HFFc6 (cell line): ENCODE data around the gene OCA2. TPM values are rescaled to one million over a fixed set of nuclear protein-coding genes. Genes with fewer than 3 reads are reported as not detected.

Experiments
- DNase-seq: peaks from one replicate; pipeline ENCODE4 v3.0.0-alpha.2; 2018
- H3K27ac Mint-ChIP-seq: 2 replicates; pipeline ENCODE4 v1.8.0; 2020; ENCODE audit warnings: mild to moderate bottlenecking, mixed read lengths
- H3K27me3 Mint-ChIP-seq: 2 replicates; pipeline ENCODE4 v1.8.0; 2021; ENCODE audit warnings: mild to moderate bottlenecking, moderate library complexity, mixed read lengths; ENCODE audit not compliant: insufficient read depth
- H3K36me3 Mint-ChIP-seq: 2 replicates; pipeline ENCODE4 v1.8.0; 2021; ENCODE audit warnings: low read depth, mixed read lengths
- H3K4me1 Mint-ChIP-seq: 2 replicates; pipeline ENCODE4 v1.8.0; 2020; ENCODE audit warnings: low read depth, mixed read lengths
- H3K4me3 Mint-ChIP-seq: 2 replicates; pipeline ENCODE4 v1.8.0; 2020; ENCODE audit warnings: mild to moderate bottlenecking, moderate library complexity, mixed read lengths
- H3K9me3 Mint-ChIP-seq: 2 replicates; pipeline ENCODE4 v1.8.0; 2020; ENCODE audit warnings: mild to moderate bottlenecking, mixed read lengths
- CTCF ChIP-seq: fragments of 200-600 bp; sonication (generic); IDR thresholded peaks from 2 replicates; pipeline ENCODE4 v1.5.0; 2021; ENCODE audit warnings: antibody characterized with exemption, mild to moderate bottlenecking
- total RNA-seq, 6 experiments: library from RNA; stranded (reverse); fragmentation: NEBNext Ultra II Directional; extraction: Animal tissue kit (Norgen Biotek cat#: 25700); gene quantifications; 2 replicates in 1 of 6; 3 replicates in 5 of 6; pipeline ENCODE4 v1.2.3, GENCODE V29; 2021

The OCA2 gene
- total RNA-seq, 6 experiments from 2014 or later = not detected

GRCh38 chr15:27863000-27863399 lies 236.1 kb downstream of the OCA2 start:
- TF ChIP-seq CTCF = no peak
- Mint-ChIP-seq H3K27me3 (peaks cover 6% of the 10 kb centered on the region; the same call in 1 of the 2 replicates), H3K4me1 (no peaks in the 10 kb centered on the region), H3K9me3 (peaks cover 48% of the 10 kb centered on the region), H3K36me3 (peaks cover 5% of the 10 kb centered on the region; the same call in 1 of the 2 replicates), H3K27ac (no peak overlapping the region), H3K4me3 (no peak overlapping the region)
- DNase-seq = no peak

DNA sequence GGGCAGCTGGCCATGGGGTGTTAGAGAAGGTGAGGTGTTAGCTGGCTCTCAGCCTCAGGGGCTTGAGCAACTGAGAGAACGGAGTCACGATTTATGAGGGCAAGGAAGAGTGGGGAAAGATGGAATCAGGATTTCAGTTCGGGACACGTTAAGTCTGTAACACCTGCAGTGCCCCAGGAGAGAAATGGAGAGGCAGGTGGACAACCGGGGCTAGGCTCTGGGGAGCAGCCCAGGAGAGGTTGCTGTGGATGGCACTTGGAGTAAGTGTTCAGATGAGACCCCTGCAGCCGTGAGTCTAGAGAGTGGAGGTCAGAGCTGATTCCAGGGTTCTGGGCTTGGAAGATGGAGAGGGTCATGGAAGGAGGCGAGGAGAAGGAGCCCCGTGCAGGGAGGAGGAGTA lies 237.9 kb downstream of the OCA2 start:
- Mint-ChIP-seq H3K4me3 (no peak overlapping the region), H3K27ac (no peak overlapping the region), H3K27me3 (peaks cover 6% of the 10 kb centered on the region; the same call in 1 of the 2 replicates), H3K36me3 (peaks cover 5% of the 10 kb centered on the region; the same call in 1 of the 2 replicates), H3K4me1 (no peaks in the 10 kb centered on the region), H3K9me3 (peaks cover 56% of the 10 kb centered on the region)
- no peak for TF ChIP-seq CTCF
- no peak for DNase-seq

GRCh38 chr15:27855137-27855536 lies 244.0 kb downstream of the OCA2 start:
- peaks cover 35% of the 10 kb centered on the region for H3K9me3 Mint-ChIP-seq
- TF ChIP-seq CTCF = no peak

DNA sequence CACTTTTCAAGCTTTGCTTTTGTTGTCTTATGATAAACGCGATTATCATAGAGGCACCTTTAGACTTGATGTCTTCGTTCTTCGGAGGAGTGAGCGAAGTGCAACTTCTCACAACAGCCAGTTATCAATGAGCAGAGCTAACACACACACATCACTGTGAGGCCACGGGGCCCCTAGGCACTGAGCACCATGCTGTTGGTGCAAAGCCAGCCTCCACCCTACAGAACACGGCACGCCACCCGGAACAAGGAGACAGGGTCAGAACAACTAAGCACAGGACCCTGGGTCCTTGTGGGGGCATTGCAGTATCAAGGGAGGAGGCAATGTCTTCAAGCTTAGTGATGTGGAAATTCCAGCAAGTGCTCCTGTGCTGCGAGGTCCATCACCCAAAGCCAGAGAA lies 244.5 kb downstream of the OCA2 start:
- Mint-ChIP-seq H3K9me3 (peaks cover 34% of the 10 kb centered on the region), H3K27me3 (no peaks in the 10 kb centered on the region; the same call in 1 of the 2 replicates), H3K27ac (no peak overlapping the region), H3K4me1 (no peaks in the 10 kb centered on the region), H3K36me3 (0 out of 2 replicates have a peak, but pooled peaks cover 4% of the 10 kb centered on the region), H3K4me3 (no peak overlapping the region)
- TF ChIP-seq CTCF = no peak
- no peak for DNase-seq

More at GRCh38 chr15:27855137-27855536, 244.0 kb downstream of the OCA2 start:
- Mint-ChIP-seq H3K27me3 (no peaks in the 10 kb centered on the region; the same call in 1 of the 2 replicates), H3K36me3 (0 out of 2 replicates have a peak, but pooled peaks cover 4% of the 10 kb centered on the region), H3K27ac (no peak overlapping the region), H3K4me1 (no peaks in the 10 kb centered on the region), H3K4me3 (no peak overlapping the region)
- no peak for DNase-seq

DNA sequence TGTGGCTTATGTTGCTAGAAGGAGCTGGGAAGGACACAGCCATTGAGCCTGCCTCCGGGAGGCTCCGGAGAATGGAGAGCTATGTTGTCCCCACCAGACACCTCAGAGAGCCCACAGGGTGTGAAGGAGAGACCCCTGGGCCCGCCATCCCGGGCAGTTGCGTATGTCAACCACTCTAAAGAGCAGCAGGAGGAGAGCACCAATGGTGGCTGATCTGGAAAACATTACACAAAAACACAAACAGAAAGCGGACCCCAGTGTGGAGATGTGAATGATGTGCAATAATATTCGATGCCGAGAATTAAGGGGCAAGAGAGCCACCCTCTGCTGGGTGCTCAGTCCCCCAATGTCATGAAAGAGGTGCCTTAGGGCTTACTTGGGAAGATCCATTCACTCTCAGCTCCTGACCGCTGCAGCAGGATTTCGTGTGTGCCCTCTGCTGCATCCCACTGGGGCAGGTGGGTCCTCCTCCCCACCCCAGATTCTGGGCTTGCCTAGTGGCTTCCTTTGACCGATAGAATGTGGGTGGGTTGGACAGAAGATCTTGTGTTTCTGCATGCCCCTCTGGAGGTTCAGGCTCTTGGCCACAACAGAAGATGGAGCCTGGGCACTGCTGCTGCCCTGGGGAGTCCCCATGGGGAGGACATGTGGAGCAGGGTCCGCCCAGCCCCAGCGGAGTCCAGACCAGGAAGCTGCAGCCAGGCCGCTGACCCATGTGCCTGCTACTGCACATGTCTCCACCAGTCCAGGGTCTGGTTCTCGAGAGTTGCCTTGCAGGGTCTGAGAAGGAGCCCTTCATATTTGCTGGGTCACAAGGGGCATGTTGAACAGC lies 245.3 kb downstream of the OCA2 start:
- no peak overlapping the region for H3K27ac Mint-ChIP-seq
- H3K36me3 Mint-ChIP-seq = 0 out of 2 replicates have a peak, but pooled peaks cover 4% of the 10 kb centered on the region
- no peaks in the 10 kb centered on the region for H3K4me1 Mint-ChIP-seq
- no peaks in the 10 kb centered on the region; the same call in 1 of the 2 replicates for H3K27me3 Mint-ChIP-seq
- DNase-seq = no peak
- H3K4me3 Mint-ChIP-seq = no peak overlapping the region
- TF ChIP-seq CTCF = no peak
- peaks cover 37% of the 10 kb centered on the region for H3K9me3 Mint-ChIP-seq
